Small intestine (tissue), 7 donors: Measurements from ENCODE around the gene SPATA13. TPM values are rescaled to one million over a fixed set of nuclear protein-coding genes. Genes with fewer than 3 reads are reported as not detected.
A peak's percentile ranks its signal among the peaks of the same experiment; 100 is the strongest.

Experiments
- DNase-seq, 2 donors: peaks; one replicate each; pipeline versions ENCODE4 v3.0.0 to v3.0.0-alpha.2; 2013
- FAIRE-seq: peaks from 2 replicates; lab custom pipeline; 2012; peaks lifted over from hg19 to GRCh38; lab: Jason Lieb, UNC
- H3K27ac ChIP-seq, 3 donors: one replicate each; pipeline ENCODE4 v1.5.1; 2013; ENCODE audit warnings: low read length in 2 of 3, mild to moderate bottlenecking in 2 of 3, control low read depth in 1 of 3, inconsistent platforms in 1 of 3, low read depth in 1 of 3, moderate library complexity in 1 of 3
- H3K27me3 ChIP-seq, 3 donors: one replicate each; pipeline ENCODE4 v1.6.1; 2013; ENCODE audit warnings: low read length in 3 of 3, inconsistent platforms in 1 of 3; ENCODE audit not compliant: control insufficient read depth in 3 of 3, insufficient read depth in 3 of 3
- H3K36me3 ChIP-seq, 3 donors: one replicate each; pipeline ENCODE4 v1.6.1; 2013; ENCODE audit warnings: low read length in 3 of 3, inconsistent platforms in 1 of 3, low read depth in 1 of 3, mild to moderate bottlenecking in 1 of 3, moderate library complexity in 1 of 3; ENCODE audit not compliant: control insufficient read depth in 3 of 3, insufficient read depth in 2 of 3
- H3K4me1 ChIP-seq, 3 donors: one replicate each; pipeline ENCODE4 v1.6.1; 2013; ENCODE audit warnings: low read length in 2 of 3, inconsistent platforms in 1 of 3, low read depth in 1 of 3, mild to moderate bottlenecking in 1 of 3, moderate library complexity in 1 of 3; ENCODE audit not compliant: control insufficient read depth in 3 of 3, insufficient read depth in 2 of 3
- H3K4me3 ChIP-seq, 3 donors: one replicate each; pipeline ENCODE4 v1.5.1; 2013; ENCODE audit warnings: low read length in 3 of 3, control low read depth in 1 of 3, inconsistent platforms in 1 of 3, low read depth in 1 of 3, mild to moderate bottlenecking in 1 of 3, moderate library complexity in 1 of 3
- H3K9me3 ChIP-seq, 2 donors: one replicate each; pipeline ENCODE4 v1.6.1; 2013; ENCODE audit warnings: low read depth in 1 of 2, low read length in 1 of 2; ENCODE audit not compliant: control insufficient read depth in 2 of 2, insufficient read depth in 1 of 2
- WGBS, 3 donors: extraction: QIAGEN DNeasy Blood & Tissue Kit; methylation state at CpG; one replicate each; pipeline ENCODE4 v1.1.7; 2013; 5-methylcytosine and 5-hydroxymethylcytosine counted together
- polyA plus RNA-seq, 4 donors: library from polyadenylated mRNA; stranded (reverse) in 3 of 4; unstranded in 1 of 4; fragments of 200-250 nt in 3 of 4; fragments of 120-200 nt in 1 of 4; gene quantifications; one replicate each; pipeline versions ENCODE4 v1.2.1 to v1.2.3, GENCODE V29; 2013
- donor health status: healthy with polysubstance abuse.
- donor health status: control.
- donor health status: control.
- donor health status: Bipolar disorder and iron deficiency.
- donor health status: healthy.

The SPATA13 gene
- polyA plus RNA-seq, 4 donors, result 10.0 to 57.0 (median 15.0) TPM

GRCh38 chr13:24122569-24122968 lies 38.0 kb upstream of the SPATA13 start:
- Histone ChIP-seq H3K9me3 (no peaks in the 10 kb centered on the region), H3K27ac (no peak overlapping the region), H3K4me3 (no peak overlapping the region), H3K36me3 (no peaks in the 10 kb centered on the region), H3K4me1 (peaks cover 2 to 16% (median 3%) of the 10 kb centered on the region in 3 donors), H3K27me3 (no peaks in the 10 kb centered on the region)
- DNase-seq, result no peak
- no peak for FAIRE-seq
- 81 to 88% (median 87%) methylated on average over 5 of the region's 5 CpGs for WGBS, 3 donors

GRCh38 chr13:24123761-24124160 lies 36.8 kb upstream of the SPATA13 start:
- no peaks in the 10 kb centered on the region for H3K9me3 ChIP-seq
- peaks cover 2 to 22% (median 3%) of the 10 kb centered on the region in 3 donors for H3K4me1 ChIP-seq
- no peak overlapping the region for H3K4me3 ChIP-seq
- no peak overlapping the region for H3K27ac ChIP-seq
- WGBS, 3 donors, result 76 to 78% (median 76%) methylated on average over 2 of the region's 2 CpGs
- no peak for DNase-seq
- no peaks in the 10 kb centered on the region for H3K27me3 ChIP-seq
- FAIRE-seq, result no peak
- H3K36me3 ChIP-seq, result no peaks in the 10 kb centered on the region

- Histone ChIP-seq H3K4me1 (peaks cover 3 to 30% (median 6%) of the 10 kb centered on the region in 3 donors), H3K36me3 (no peaks in the 10 kb centered on the region), H3K27me3 (no peaks in the 10 kb centered on the region), H3K27ac (no peak overlapping the region), H3K9me3 (no peaks in the 10 kb centered on the region), H3K4me3 (no peak overlapping the region)
- DNase-seq, result peak; percentile 44 to 51
- WGBS, 3 donors, result 63 to 71% (median 70%) methylated on average over 9 of the region's 9 CpGs
- FAIRE-seq, result no peak
Observed at GRCh38 chr13:24124789-24125476, 35.6 kb upstream of the SPATA13 start.

GRCh38 chr13:24127116-24127631 lies 33.3 kb upstream of the SPATA13 start:
- Histone ChIP-seq H3K27ac (peak overlapping the region; percentile 62 to 82 (median 65)), H3K36me3 (no peaks in the 10 kb centered on the region), H3K4me3 (no peak overlapping the region), H3K9me3 (peaks cover 0 to 10% of the 10 kb centered on the region in 2 donors), H3K27me3 (no peaks in the 10 kb centered on the region), H3K4me1 (peaks cover 3 to 42% (median 6%) of the 10 kb centered on the region in 3 donors)
- DNase-seq (peak; percentile 89 to 92), FAIRE-seq (no peak)
- WGBS, 3 donors, result 7 to 51% (median 24%) methylated on average over 2 of the region's 2 CpGs

GRCh38 chr13:24128112-24128511 lies 32.4 kb upstream of the SPATA13 start:
- WGBS, 3 donors, result 78 to 87% (median 80%) methylated on average over 5 of the region's 5 CpGs
- Histone ChIP-seq H3K36me3 (no peaks in the 10 kb centered on the region), H3K4me1 (peaks cover 3 to 42% (median 6%) of the 10 kb centered on the region in 3 donors), H3K4me3 (no peak overlapping the region), H3K9me3 (peaks cover 0 to 11% of the 10 kb centered on the region in 2 donors), H3K27me3 (no peaks in the 10 kb centered on the region), H3K27ac (no peak overlapping the region)
- DNase-seq (no peak), FAIRE-seq (no peak)

- FAIRE-seq, result no peak
- Histone ChIP-seq H3K27me3 (no peaks in the 10 kb centered on the region), H3K4me3 (no peak overlapping the region), H3K36me3 (no peaks in the 10 kb centered on the region), H3K9me3 (peaks cover 0 to 11% of the 10 kb centered on the region in 2 donors), H3K27ac (no peak overlapping the region), H3K4me1 (peaks cover 3 to 42% (median 6%) of the 10 kb centered on the region in 3 donors)
- 89 to 95% (median 92%) methylated on average over 5 of the region's 5 CpGs for WGBS, 3 donors
- no peak for DNase-seq
Observed at GRCh38 chr13:24128962-24129361, 31.6 kb upstream of the SPATA13 start.

GRCh38 chr13:24129914-24130774 lies 30.4 kb upstream of the SPATA13 start:
- Histone ChIP-seq H3K9me3 (peaks cover 0 to 11% of the 10 kb centered on the region in 2 donors), H3K4me1 (peaks cover 3 to 42% (median 4%) of the 10 kb centered on the region in 3 donors), H3K36me3 (no peaks in the 10 kb centered on the region), H3K27me3 (no peaks in the 10 kb centered on the region), H3K27ac (peak overlapping the region in 1 of 3 donors; percentile 3), H3K4me3 (no peak overlapping the region)
- no peak for FAIRE-seq
- peak; percentile 58 to 84 for DNase-seq
- 12 to 45% (median 27%) methylated on average over 12 of the region's 12 CpGs for WGBS, 3 donors

GRCh38 chr13:24131749-24132148 lies 28.8 kb upstream of the SPATA13 start:
- peaks cover 0 to 33% (median 4%) of the 10 kb centered on the region in 3 donors for H3K4me1 ChIP-seq
- peaks cover 0 to 11% of the 10 kb centered on the region in 2 donors for H3K9me3 ChIP-seq
- no peak overlapping the region for H3K27ac ChIP-seq
- no peak overlapping the region for H3K4me3 ChIP-seq
- DNase-seq (no peak), FAIRE-seq (no peak)
- 46 to 82% (median 50%) methylated on average over 1 of the region's 1 CpG for whole genome bisulfite sequencing, 3 donors
- H3K27me3 ChIP-seq, result no peaks in the 10 kb centered on the region
- no peaks in the 10 kb centered on the region for H3K36me3 ChIP-seq
